Measurements from ENCODE around the gene TMEM91.
"Not testable (repeated sequence)": the region's sequence is repeated elsewhere in the genome, so short reads cannot be mapped to it uniquely, and the experiment has no call there.

- TF ChIP-seq EZH2phosphoT487, EZH2 (IDR thresholded peaks at IDR 0.05): not testable (repeated sequence)
Observed at GRCh38 chr19:41381536-41381935, 5.2 kb downstream of the TMEM91 start.

All from neural progenitor cell (in vitro differentiated cells).